GM18519 (cell line): Measurements from ENCODE around the gene NIN.
"Not testable (repeated sequence)": the region's sequence is repeated elsewhere in the genome, so short reads cannot be mapped to it uniquely, and the experiment has no call there.

Experiments used
- ATAC-seq: cut with Tn5 transposase; IDR thresholded peaks from one replicate; pipeline ENCODE4 v1.9.1; 2021; ENCODE audit warnings: mild to moderate bottlenecking, moderate library complexity; ENCODE audit not compliant: unreplicated experiment, low FRiP score

Gene NIN

GRCh38 chr14:50821510-50822464 lies 9.2 kb downstream of the NIN start:
- ATAC-seq: no peak

GRCh38 chr14:50820786-50821509 lies 10.0 kb downstream of the NIN start:
- ATAC-seq: no peak

- ATAC-seq: not testable (repeated sequence)
These were observed 11.7 kb downstream of the NIN start for GRCh38 chr14:50819303-50819702.

DNA sequence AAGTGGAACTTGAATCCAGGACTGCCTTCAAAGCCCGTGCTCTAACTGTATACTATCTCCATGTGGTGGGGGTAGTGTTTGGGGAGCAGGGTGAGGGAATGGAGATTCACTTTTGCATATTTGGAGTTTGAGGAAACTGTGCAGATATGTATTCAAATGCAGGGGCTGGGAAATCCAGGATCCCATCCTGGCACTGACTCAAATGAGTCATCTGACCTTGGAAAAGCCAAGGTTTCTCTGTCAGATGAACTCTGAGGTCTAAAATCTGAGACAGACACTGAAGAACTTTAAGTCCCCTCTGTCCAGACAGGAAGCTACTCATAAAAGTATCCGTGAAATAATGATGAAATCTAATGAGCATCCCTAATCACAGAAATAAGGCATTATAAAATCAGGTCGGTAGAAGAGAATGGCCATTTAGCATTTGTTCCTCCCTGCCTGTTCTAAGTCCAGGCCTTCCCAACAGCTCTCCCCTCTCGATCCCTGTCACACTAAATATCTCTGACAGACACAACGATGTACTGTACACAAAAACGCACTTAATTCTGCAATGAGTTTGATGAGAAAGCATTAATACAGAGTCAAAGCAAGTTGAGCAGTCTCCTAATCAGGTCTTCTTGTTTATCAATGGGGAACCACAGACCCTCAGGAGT lies 14.4 kb downstream of the NIN start:
- ATAC-seq: no peak

DNA sequence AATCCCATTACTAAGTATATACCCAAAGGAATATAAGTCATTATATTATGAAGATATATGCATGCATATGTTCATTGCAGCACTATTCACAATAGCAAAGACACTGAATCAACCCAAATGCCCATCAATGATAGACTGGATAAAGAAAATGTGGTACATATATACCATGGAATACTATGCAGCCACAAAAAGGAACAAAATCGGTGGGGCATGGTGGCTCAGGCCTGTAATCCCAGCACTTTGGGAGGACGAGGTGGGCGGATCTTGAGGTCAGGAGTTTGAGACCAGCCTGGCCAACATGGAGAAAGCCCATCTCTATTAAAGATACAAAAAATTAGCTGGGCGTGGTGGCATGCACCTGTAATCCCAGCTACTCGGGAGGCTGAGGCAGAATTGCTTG lies 15.4 kb downstream of the NIN start:
- ATAC-seq: not testable (repeated sequence)

GRCh38 chr14:50815058-50815457 lies 15.9 kb downstream of the NIN start:
- not testable (repeated sequence) for ATAC-seq

- ATAC-seq: no peak
These were observed 16.8 kb downstream of the NIN start for GRCh38 chr14:50814161-50814560.

DNA sequence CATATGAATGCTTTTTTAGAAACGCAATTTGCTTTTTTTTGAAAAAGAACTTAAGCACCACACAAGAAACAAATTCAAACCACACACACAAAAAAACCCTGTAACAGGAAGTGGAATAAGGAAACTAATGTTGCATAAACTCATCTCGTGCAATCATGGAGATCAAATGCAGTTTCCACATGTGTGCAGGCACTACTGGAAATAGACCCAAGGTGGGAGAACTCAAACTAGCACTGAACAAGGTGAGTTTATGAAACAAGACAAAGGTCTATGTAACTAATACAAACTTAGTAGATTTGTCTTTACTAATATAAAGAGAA lies 17.5 kb downstream of the NIN start:
- ATAC-seq: peak; percentile 79

GRCh38 chr14:50812856-50813543 lies 18.0 kb downstream of the NIN start:
- ATAC-seq: no peak

DNA sequence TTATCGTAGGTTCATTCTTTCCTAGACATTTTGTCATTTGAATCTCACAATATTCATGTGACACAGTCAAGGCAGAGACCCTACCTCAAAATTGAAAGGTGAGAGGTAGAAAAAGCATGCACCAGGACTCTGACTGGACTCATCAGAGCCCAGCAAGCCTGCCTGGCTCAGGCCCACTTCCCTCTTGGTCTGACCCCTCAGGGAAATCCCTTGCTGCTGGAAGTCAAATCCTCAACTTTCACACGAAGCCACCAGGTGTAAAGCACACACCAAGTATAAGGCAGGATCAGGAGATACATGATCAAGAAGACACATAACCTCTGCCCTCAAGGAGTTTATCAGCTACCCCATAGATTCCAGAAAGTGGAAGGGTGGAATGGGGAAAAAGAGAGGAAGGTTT lies 18.8 kb downstream of the NIN start:
- no peak for ATAC-seq

DNA sequence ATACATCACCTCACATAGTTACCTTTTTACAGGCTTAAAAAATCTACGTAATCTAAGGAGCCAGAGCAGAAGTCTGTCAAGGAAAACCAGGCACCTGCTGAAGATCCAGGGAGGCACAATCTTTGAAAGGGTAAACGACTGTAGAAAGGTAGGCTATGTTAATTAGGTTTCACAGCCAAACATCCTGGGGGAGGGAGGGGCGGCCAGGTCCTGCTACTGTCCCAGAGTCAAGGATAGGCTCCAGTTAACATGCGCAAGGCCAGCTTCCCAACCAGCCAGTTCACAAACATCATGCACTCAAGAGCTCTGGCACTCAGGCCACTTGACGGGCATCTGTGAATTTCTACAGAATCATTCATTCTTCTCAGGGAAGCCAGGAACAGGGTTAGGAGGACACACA lies 22.9 kb downstream of the NIN start:
- no peak for ATAC-seq

DNA sequence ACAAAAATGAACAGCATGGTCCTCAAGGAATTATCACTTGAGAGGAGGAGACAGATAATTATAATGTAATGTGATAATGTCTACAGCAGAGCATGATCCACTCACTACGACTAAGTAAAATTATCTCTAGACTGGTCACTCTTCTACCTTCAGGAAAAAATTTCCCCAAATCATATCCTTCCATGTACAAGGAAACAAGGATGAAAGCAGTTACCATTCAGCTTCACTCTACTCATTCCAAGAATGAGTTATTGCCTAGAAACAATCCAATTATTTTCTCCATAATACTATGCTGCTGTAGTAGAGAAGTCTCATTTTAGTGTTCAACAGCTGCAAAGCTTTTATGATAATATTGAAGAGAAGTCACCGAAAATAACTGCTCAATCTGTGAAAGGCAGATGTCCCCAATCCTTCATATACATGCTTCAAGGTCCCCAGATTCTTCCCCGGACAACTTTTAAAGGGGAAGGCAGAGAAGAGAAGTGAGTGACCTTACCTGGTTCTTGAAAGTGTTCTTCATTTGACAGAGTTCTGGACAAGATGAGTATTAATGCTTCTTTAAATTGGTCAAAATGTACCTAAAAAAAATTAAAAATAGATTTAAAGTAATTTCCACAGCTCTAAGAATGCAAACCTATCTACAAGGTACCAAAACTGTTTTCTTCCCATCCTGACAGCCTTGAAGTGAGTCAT lies 24.6 kb downstream of the NIN start:
- no peak for ATAC-seq

DNA sequence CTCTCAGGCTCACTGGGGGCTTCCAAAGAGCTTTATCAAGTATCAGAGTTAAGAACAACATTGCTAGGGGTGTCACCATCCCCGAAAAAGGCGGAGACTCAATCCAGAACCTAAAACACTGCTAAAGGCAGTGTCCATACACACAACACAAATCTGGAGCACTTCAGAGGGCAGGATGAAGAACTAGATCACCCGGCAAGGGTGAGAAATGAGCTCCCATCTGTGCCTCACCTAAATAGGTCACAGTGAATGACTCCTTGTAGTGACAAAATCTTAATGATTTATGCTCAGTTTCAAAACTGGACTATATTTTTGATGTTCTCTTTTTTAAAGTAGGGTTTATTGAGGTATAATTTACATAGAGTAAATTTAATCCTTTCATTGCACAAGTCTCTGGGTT lies 25.6 kb downstream of the NIN start:
- ATAC-seq: no peak

DNA sequence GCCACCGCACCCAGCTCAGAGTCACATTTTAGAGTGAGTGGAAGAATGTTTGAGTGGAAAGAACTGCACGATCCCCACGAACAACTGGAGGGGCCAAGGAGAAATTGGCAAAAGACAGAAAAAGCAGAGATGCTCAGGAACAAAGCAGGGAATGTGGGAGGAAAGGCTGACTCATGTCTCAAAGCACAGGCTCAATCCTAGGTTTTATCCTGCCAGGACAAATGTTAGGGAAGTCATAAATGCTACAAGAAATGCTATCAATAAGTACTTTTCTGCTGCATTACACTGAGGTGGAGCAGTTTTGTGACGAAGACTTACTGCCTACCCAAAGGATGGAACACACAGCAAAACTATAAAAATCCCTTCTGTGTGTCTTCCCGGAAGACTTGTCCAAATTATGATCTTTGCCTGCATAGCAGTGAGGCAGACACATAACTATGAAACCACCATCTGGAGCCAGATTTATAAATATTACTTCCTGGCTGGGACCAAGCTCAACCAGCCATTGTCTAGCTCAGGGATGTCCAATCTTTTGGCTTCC lies 26.7 kb downstream of the NIN start:
- ATAC-seq: no peak

DNA sequence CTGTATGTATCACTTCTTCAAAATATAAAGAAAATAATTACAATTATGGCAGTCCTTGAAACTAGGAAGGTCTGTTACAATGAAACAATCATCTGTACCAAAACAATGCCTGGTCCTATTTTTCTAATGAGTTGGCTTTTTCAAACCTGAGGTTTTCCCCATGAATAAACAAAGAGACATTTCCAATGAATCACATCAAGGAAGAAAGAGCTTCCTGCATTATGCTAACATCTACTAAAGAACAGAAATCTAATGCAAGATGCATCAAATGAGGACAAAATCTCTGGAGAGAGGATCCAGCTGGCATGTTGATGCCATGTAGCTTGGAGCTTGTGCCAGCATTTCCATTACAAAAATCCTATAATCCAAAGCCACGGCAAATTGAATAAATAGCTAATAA lies 29.3 kb downstream of the NIN start:
- no peak for ATAC-seq

- ATAC-seq: no peak
These were observed 30.9 kb downstream of the NIN start for GRCh38 chr14:50800032-50800431.

DNA sequence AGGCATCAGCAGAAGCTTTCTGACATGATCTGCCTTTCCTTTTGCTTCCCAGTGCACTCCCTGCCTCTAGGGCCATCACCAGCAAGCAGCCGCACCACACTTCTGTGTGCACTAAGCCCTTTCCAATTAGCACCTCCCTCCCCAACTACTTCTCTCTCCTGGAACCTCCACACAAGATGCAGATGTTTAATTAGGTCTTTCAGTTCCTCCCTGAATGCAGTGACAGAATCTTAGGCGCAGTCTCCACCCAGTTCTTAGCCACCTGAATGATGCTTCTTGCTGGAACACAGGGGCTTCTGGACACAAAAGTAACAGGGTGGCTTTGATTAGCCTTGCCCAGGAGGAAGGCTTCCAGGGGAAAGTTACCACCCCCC lies 32.9 kb downstream of the NIN start:
- peak; percentile 72 for ATAC-seq

DNA sequence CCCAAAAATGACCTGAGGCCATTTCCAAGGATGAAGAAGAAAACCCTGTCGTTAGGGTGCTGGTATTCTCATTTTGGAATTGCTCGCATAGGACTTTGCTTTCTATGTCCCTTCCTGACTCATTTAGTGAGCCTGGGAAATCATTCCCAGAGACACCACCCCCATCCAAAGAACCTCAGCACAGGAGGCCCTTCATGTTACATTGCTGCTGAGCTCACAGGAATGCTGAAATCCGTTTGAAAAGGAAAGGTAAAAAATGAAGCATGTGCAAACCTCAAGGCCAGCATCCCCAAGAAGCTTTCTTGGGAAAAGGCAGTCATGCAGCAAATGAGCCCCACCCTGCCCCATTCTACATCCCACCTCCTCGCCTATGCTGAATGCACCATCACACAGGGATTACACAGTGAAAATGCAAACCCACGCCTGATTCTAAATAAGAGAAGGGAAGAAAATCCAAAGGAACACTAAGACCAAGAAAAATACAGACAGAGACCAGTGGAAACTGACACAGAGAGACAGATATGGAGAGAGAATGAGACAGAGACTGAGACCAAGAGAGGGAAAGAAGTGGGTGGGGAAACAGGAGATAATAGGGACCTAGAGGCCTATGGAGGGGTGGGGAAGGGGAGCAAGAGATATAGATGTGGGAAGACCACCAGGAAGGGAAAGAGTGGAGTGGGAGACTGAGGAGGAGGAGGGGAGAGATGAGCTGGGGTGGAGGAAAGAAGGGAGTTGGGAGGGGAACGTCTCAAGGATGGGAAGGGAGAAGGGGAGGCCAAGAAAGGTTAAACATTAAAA lies 33.5 kb downstream of the NIN start:
- no peak for ATAC-seq

GRCh38 chr14:50796390-50796789 lies 34.6 kb downstream of the NIN start:
- no peak for ATAC-seq
